Stimulated activated CD8-positive, alpha-beta memory T cell treated with anti-CD3 and anti-CD28 coated beads, Interleukin-15, amount 100 ng/mL, for 24 hours (primary cell): ENCODE measurements around the gene INHA.

ENCODE experiments used
- DNase-seq: peaks from one replicate; pipeline ENCODE4 v3.0.0-alpha.2; 2020; ENCODE audit warnings: low read depth

The INHA gene

GRCh38 chr2:219611866-219612576 is 39.9 kb downstream of the INHA start:
- no peak for DNase-seq

- DNase-seq, result no peak
These were observed 40.6 kb downstream of the INHA start for GRCh38 chr2:219612577-219613286.

- DNase-seq, result no peak
These were observed 41.5 kb downstream of the INHA start for GRCh38 chr2:219613461-219614070.

- DNase-seq, result no peak
These were observed 42.2 kb downstream of the INHA start for GRCh38 chr2:219614076-219614860.

- DNase-seq, result no peak
These were observed 42.9 kb downstream of the INHA start for GRCh38 chr2:219615036-219615435.

- no peak for DNase-seq
These were observed 43.8 kb downstream of the INHA start for GRCh38 chr2:219615894-219616293.

- DNase-seq, result no peak
These were observed 44.4 kb downstream of the INHA start for GRCh38 chr2:219616550-219616949.

- DNase-seq, result no peak
These were observed 46.6 kb downstream of the INHA start for GRCh38 chr2:219618733-219619122.

- DNase-seq, result no peak
These were observed 47.1 kb downstream of the INHA start for GRCh38 chr2:219619235-219619634.

GRCh38 chr2:219620546-219620945 is 48.4 kb downstream of the INHA start:
- no peak for DNase-seq

- DNase-seq, result no peak
These were observed 49.8 kb downstream of the INHA start for GRCh38 chr2:219621935-219622334.

GRCh38 chr2:219622472-219622871 is 50.4 kb downstream of the INHA start:
- DNase-seq, result no peak

- DNase-seq, result no peak
These were observed 52.5 kb downstream of the INHA start for GRCh38 chr2:219624565-219624964.

GRCh38 chr2:219625179-219625578 is 53.1 kb downstream of the INHA start:
- DNase-seq, result no peak
